ENCODE data around the gene SORBS2.

SORBS2 gene

DNA sequence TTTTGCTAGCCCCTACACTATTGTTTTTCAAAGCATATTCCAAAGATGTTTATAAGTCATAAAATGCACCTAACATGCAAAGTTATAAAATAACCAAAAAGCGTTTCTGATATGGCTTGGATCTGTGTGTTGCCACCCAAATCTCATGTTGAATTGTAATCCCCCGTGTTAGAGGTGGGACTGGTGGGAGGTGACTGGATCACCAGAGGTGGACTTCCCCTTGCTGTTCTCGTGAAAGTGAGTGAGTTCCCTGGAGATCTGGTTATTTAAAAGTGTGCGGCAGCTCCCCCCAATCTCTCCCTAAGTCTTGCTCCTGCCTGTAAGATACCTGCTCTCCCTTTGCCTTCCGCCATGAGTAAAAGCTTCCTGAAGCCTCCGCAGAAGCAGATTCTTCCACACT is 22.8 kb upstream of the SORBS2 start:
- no peak for ATAC-seq
- TF ChIP-seq ESRRG (CRISPR knock-in tag; IDR thresholded peaks at IDR 0.05): no peak
- TF ChIP-seq, protein P1, sequence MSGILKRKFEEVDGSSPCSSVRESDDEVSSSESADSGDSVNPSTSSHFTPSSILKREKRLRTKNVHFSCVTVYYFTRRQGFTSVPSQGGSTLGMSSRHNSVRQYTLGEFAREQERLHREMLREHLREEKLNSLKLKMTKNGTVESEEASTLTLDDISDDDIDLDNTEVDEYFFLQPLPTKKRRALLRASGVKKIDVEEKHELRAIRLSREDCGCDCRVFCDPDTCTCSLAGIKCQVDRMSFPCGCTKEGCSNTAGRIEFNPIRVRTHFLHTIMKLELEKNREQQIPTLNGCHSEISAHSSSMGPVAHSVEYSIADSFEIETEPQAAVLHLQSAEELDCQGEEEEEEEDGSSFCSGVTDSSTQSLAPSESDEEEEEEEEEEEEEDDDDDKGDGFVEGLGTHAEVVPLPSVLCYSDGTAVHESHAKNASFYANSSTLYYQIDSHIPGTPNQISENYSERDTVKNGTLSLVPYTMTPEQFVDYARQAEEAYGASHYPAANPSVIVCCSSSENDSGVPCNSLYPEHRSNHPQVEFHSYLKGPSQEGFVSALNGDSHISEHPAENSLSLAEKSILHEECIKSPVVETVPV (CRISPR knock-in tag; IDR thresholded peaks at IDR 0.05): no peak
- TF ChIP-seq, protein P2, sequence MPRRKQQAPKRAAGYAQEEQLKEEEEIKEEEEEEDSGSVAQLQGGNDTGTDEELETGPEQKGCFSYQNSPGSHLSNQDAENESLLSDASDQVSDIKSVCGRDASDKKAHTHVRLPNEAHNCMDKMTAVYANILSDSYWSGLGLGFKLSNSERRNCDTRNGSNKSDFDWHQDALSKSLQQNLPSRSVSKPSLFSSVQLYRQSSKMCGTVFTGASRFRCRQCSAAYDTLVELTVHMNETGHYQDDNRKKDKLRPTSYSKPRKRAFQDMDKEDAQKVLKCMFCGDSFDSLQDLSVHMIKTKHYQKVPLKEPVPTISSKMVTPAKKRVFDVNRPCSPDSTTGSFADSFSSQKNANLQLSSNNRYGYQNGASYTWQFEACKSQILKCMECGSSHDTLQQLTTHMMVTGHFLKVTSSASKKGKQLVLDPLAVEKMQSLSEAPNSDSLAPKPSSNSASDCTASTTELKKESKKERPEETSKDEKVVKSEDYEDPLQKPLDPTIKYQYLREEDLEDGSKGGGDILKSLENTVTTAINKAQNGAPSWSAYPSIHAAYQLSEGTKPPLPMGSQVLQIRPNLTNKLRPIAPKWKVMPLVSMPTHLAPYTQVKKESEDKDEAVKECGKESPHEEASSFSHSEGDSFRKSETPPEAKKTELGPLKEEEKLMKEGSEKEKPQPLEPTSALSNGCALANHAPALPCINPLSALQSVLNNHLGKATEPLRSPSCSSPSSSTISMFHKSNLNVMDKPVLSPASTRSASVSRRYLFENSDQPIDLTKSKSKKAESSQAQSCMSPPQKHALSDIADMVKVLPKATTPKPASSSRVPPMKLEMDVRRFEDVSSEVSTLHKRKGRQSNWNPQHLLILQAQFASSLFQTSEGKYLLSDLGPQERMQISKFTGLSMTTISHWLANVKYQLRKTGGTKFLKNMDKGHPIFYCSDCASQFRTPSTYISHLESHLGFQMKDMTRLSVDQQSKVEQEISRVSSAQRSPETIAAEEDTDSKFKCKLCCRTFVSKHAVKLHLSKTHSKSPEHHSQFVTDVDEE (CRISPR knock-in tag; IDR thresholded peaks at IDR 0.05): no peak
- TF ChIP-seq POU6F1 (CRISPR knock-in tag; IDR thresholded peaks at IDR 0.05; ENCODE audit: borderline replicate concordance, low read depth): no peak
- TF ChIP-seq GLIS3 (CRISPR knock-in tag; IDR thresholded peaks at IDR 0.05): no peak
- TF ChIP-seq RARB (CRISPR knock-in tag; IDR thresholded peaks at IDR 0.05): no peak
- TF ChIP-seq ZFP3 (CRISPR knock-in tag; IDR thresholded peaks at IDR 0.05): no peak
- TF ChIP-seq ZC3H10 (CRISPR knock-in tag; IDR thresholded peaks at IDR 0.05): no peak
- no peak for TF ChIP-seq TCF4 (CRISPR knock-in tag; IDR thresholded peaks at IDR 0.05; ENCODE audit: borderline replicate concordance)
- TF ChIP-seq SNAI2 (CRISPR knock-in tag; IDR thresholded peaks at IDR 0.05): no peak
- no peak for TF ChIP-seq ZFP30 (CRISPR knock-in tag; IDR thresholded peaks at IDR 0.05)
- no peak for TF ChIP-seq TOX (CRISPR knock-in tag; IDR thresholded peaks at IDR 0.05; ENCODE audit: borderline replicate concordance)
- no peak for TF ChIP-seq ZNF8 (CRISPR knock-in tag; IDR thresholded peaks at IDR 0.05)
- TF ChIP-seq ISL1 (CRISPR knock-in tag; IDR thresholded peaks at IDR 0.05): no peak
- no peak for TF ChIP-seq PATZ1 (CRISPR knock-in tag; IDR thresholded peaks at IDR 0.05; ENCODE audit: borderline replicate concordance)
- TF ChIP-seq OSR1 (CRISPR knock-in tag; IDR thresholded peaks at IDR 0.05): no peak
- TF ChIP-seq ZNF565 (CRISPR knock-in tag; conservative IDR thresholded peaks at IDR 0.05; ENCODE audit: low read depth): no peak
- TF ChIP-seq CREB5 (CRISPR knock-in tag; IDR thresholded peaks at IDR 0.05; ENCODE audit: low read depth): no peak
- no peak for TF ChIP-seq CSDC2 (CRISPR knock-in tag; IDR thresholded peaks at IDR 0.05)

- ATAC-seq: no peak
- TF ChIP-seq POU6F1 (CRISPR knock-in tag; IDR thresholded peaks at IDR 0.05; ENCODE audit: borderline replicate concordance, low read depth): no peak
- TF ChIP-seq ZFP3 (CRISPR knock-in tag; IDR thresholded peaks at IDR 0.05): no peak
- TF ChIP-seq ARNTL (CRISPR knock-in tag; IDR thresholded peaks at IDR 0.05; ENCODE audit: borderline replicate concordance, low read depth): no peak
- TF ChIP-seq TOX (CRISPR knock-in tag; IDR thresholded peaks at IDR 0.05; ENCODE audit: borderline replicate concordance): no peak
- TF ChIP-seq PATZ1 (CRISPR knock-in tag; IDR thresholded peaks at IDR 0.05; ENCODE audit: borderline replicate concordance): no peak
- TF ChIP-seq ZNF70 (CRISPR knock-in tag; IDR thresholded peaks at IDR 0.05): no peak
- TF ChIP-seq OSR1 (CRISPR knock-in tag; IDR thresholded peaks at IDR 0.05): no peak
- no peak for TF ChIP-seq CSDC2 (CRISPR knock-in tag; IDR thresholded peaks at IDR 0.05)
- TF ChIP-seq RARB (CRISPR knock-in tag; IDR thresholded peaks at IDR 0.05): no peak
Observed at GRCh38 chr4:185834088-185834487, 22.1 kb upstream of the SORBS2 start.

Data from SK-N-SH treated with all-trans-retinoic acid at 6 μM for 48 hours (cell line).